HepG2 (cell line): ENCODE results near the gene ADPRM. TPM values are rescaled to one million over a fixed set of nuclear protein-coding genes. Genes with fewer than 3 reads are reported as not detected.
A peak's percentile ranks its signal among the peaks of the same experiment; 100 is the strongest.

ENCODE experiments used
- CHCHD3 ChIP-seq: sonication (generic); formaldehyde crosslinking; IDR thresholded peaks from 2 replicates; pipeline ENCODE4 v1.8.0; 2022; ENCODE audit warnings: mild to moderate bottlenecking, missing genetic modification reagents, moderate library complexity
- DR1 ChIP-seq: sonication (generic); formaldehyde crosslinking; IDR thresholded peaks from 2 replicates; pipeline ENCODE4 v1.8.0; 2021; ENCODE audit warnings: mild to moderate bottlenecking, missing genetic modification reagents, inconsistent platforms
- ELF3 ChIP-seq: IDR thresholded peaks from 2 replicates; pipeline ENCODE4 v1.6.1; 2016; ENCODE audit warnings: missing genetic modification reagents, missing compliant biosample characterization
- HDAC2 ChIP-seq: sonication (generic); formaldehyde crosslinking; IDR thresholded peaks from 2 replicates; pipeline ENCODE4 v1.4.0; 2020; ENCODE audit warnings: missing genetic modification reagents
- HIC2 ChIP-seq: sonication (generic); formaldehyde crosslinking; IDR thresholded peaks from 2 replicates; pipeline ENCODE4 v1.9.0; 2022; ENCODE audit warnings: low read depth, missing genetic modification reagents
- KAT7 ChIP-seq: IDR thresholded peaks from 2 replicates; pipeline ENCODE4 v1.6.1; 2018; ENCODE audit warnings: borderline replicate concordance, missing compliant biosample characterization
- KDM5B ChIP-seq: sonication (generic); formaldehyde crosslinking; IDR thresholded peaks from 2 replicates; pipeline ENCODE4 v1.4.0; 2020; ENCODE audit warnings: missing genetic modification reagents, mild to moderate bottlenecking, borderline replicate concordance
- MAZ ChIP-seq, 2 experiments: sonication (generic) in 1 of 2; formaldehyde crosslinking in 1 of 2; IDR thresholded peaks; 2 replicates each; pipeline versions ENCODE4 v1.5.0 to v1.6.1; 2012 to 2020; ENCODE audit warnings: low read depth in 2 of 2, mild to moderate bottlenecking in 2 of 2, borderline replicate concordance in 1 of 2, improper control_type of control experiment in 1 of 2, low read length in 1 of 2, missing genetic modification reagents in 1 of 2, moderate library complexity in 1 of 2
- PHF8 ChIP-seq: sonication (generic); formaldehyde crosslinking; IDR thresholded peaks from 2 replicates; pipeline ENCODE4 v1.5.0; 2020; ENCODE audit warnings: missing genetic modification reagents
- SMC3 ChIP-seq: IDR thresholded peaks from 2 replicates; pipeline ENCODE4 v1.6.1; 2011; ENCODE audit warnings: low read length, improper control_type of control experiment
- TBP ChIP-seq: sonication (generic); formaldehyde crosslinking; IDR thresholded peaks from 2 replicates; pipeline ENCODE4 v1.5.0; 2020; ENCODE audit warnings: missing genetic modification reagents
- THAP7 ChIP-seq: sonication (generic); formaldehyde crosslinking; IDR thresholded peaks from 2 replicates; pipeline ENCODE4 v1.8.1; 2023; ENCODE audit warnings: mild to moderate bottlenecking, missing genetic modification reagents
- U2AF1 ChIP-seq: fragments of 200-400 bp; formaldehyde crosslinking; optimal IDR thresholded peaks from 2 replicates; pipeline ENCODE3; 2017; ENCODE audit warnings: mild to moderate bottlenecking, low read depth, low read length
- XRCC5 ChIP-seq: fragments of 200-400 bp; formaldehyde crosslinking; optimal IDR thresholded peaks from 2 replicates; pipeline ENCODE3; 2017; ENCODE audit warnings: mild to moderate bottlenecking, low read length
- ZKSCAN5 ChIP-seq: sonication (generic); formaldehyde crosslinking; IDR thresholded peaks from 2 replicates; pipeline ENCODE4 v1.5.1; 2020; ENCODE audit warnings: mild to moderate bottlenecking, missing genetic modification reagents
- ZNF207 ChIP-seq: fragments of 450-650 bp; IDR thresholded peaks from 2 replicates; pipeline ENCODE4 v1.6.1; 2016; ENCODE audit warnings: antibody characterized with exemption, borderline replicate concordance
- ZNF253 ChIP-seq: sonication (generic); formaldehyde crosslinking; IDR thresholded peaks from 2 replicates; pipeline ENCODE4 v1.8.0; 2022; ENCODE audit warnings: mild to moderate bottlenecking, missing genetic modification reagents, borderline replicate concordance
- ZNF282 ChIP-seq: fragments of 450-650 bp; IDR thresholded peaks from 2 replicates; pipeline ENCODE4 v1.6.1; 2018; ENCODE audit not compliant: partially characterized antibody
- ZNF317 ChIP-seq: sonication (generic); formaldehyde crosslinking; IDR thresholded peaks from 2 replicates; pipeline ENCODE4 v1.5.0; 2020; ENCODE audit warnings: mild to moderate bottlenecking, missing genetic modification reagents
- ZNF564 ChIP-seq: sonication (generic); formaldehyde crosslinking; IDR thresholded peaks from 2 replicates; pipeline ENCODE4 v1.8.1; 2023; ENCODE audit warnings: mild to moderate bottlenecking, missing genetic modification reagents
- ZNF780A ChIP-seq: sonication (generic); formaldehyde crosslinking; IDR thresholded peaks from 2 replicates; pipeline ENCODE4 v1.8.0; 2022; ENCODE audit warnings: mild to moderate bottlenecking, missing genetic modification reagents, moderate library complexity
- ZNF83 ChIP-seq: sonication (generic); formaldehyde crosslinking; IDR thresholded peaks from 2 replicates; pipeline ENCODE4 v1.4.0; 2020; ENCODE audit warnings: missing genetic modification reagents, mild to moderate bottlenecking, borderline replicate concordance
- ZNF879 ChIP-seq: sonication (generic); formaldehyde crosslinking; IDR thresholded peaks from 2 replicates; pipeline ENCODE4 v1.8.1; 2023; ENCODE audit warnings: missing genetic modification reagents
- ZSCAN21 ChIP-seq: sonication (generic); formaldehyde crosslinking; IDR thresholded peaks from 2 replicates; pipeline ENCODE4 v1.8.0; 2022; ENCODE audit warnings: mild to moderate bottlenecking, missing genetic modification reagents, moderate library complexity, borderline replicate concordance
- polyA plus RNA-seq, 8 experiments: library from polyadenylated mRNA; depleted of rRNA in 3 of 8; stranded (reverse) in 7 of 8; unstranded in 1 of 8; fragments of >200 nt; fragmentation: Illumina TruSeq in 4 of 8; extraction: Trizol in 4 of 8; gene quantifications; 2 replicates each; pipeline versions ENCODE4 v1.2.1 to v1.2.3, GENCODE V29; 2011 to 2016; ENCODE audit warnings: low read depth in 4 of 8, missing spikeins in 1 of 8, mixed read lengths in 1 of 8; ENCODE audit not compliant: insufficient read depth in 1 of 8
- total RNA-seq, 5 experiments: library from RNA; depleted of rRNA; stranded (reverse); fragments of >200 nt; fragmentation: Illumina TruSeq; extraction: Trizol; gene quantifications; 2 replicates each; pipeline ENCODE4 v1.2.3, GENCODE V29; 2016; ENCODE audit warnings: low read depth in 1 of 5
- TF ChIP-seq, protein P1 (sequence below): sonication (generic); formaldehyde crosslinking; IDR thresholded peaks from 2 replicates; pipeline ENCODE4 v1.5.0; 2020; ENCODE audit warnings: missing genetic modification reagents
- TF ChIP-seq, protein P2 (sequence below): sonication (generic); formaldehyde crosslinking; IDR thresholded peaks from 2 replicates; pipeline ENCODE4 v1.8.1; 2022; ENCODE audit warnings: low read depth, mild to moderate bottlenecking, missing genetic modification reagents

The ADPRM gene
- total and polyA plus RNA-seq, 2 of the 13 experiments (the other 11 are each of a cell fraction or from before 2014, with no cell fraction given), result 5.6 to 10.8 TPM

DNA sequence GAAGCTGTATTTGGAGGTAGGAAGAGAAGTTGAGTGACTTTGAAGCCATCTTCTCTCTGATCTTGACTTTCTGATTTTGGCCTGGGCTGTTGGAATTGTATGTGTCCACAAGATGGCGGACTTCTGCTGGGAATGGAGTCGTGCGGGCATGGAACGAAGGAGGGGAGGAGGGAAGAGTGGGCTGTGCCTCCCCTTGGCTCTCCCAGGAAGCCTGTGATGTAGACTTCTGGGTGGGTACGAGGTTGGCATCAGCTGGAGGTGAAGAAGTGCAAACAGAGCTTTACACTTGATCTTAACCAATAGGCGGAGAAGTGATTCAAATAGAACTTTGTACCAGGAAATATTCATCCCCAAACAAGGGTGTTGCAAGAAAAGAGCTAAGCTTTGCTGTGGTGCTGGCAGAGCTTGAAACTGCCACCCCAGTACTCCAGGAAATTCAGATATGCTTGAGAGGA is 39.8 kb downstream of the ADPRM start (continued):
- TF ChIP-seq, protein P1, sequence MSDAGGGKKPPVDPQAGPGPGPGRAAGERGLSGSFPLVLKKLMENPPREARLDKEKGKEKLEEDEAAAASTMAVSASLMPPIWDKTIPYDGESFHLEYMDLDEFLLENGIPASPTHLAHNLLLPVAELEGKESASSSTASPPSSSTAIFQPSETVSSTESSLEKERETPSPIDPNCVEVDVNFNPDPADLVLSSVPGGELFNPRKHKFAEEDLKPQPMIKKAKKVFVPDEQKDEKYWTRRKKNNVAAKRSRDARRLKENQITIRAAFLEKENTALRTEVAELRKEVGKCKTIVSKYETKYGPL (CRISPR knock-in tag), result no peak
- TF ChIP-seq ELF3 (CRISPR knock-in tag), result peak; percentile 85
- TF ChIP-seq HIC2 (CRISPR knock-in tag), result peak; percentile 90
- no peak for TF ChIP-seq ZNF879 (CRISPR knock-in tag)
- TF ChIP-seq ZNF83 (CRISPR knock-in tag), result no peak
- TF ChIP-seq CHCHD3 (CRISPR knock-in tag), result no peak
- TF ChIP-seq TBP (CRISPR knock-in tag), result no peak
- TF ChIP-seq ZNF780A (CRISPR knock-in tag), result no peak
- no peak for TF ChIP-seq ZNF317 (CRISPR knock-in tag)
- peak; percentile 90 for TF ChIP-seq SMC3
- TF ChIP-seq THAP7 (CRISPR knock-in tag), result no peak
- peak; percentile 24 for TF ChIP-seq XRCC5
- TF ChIP-seq ZNF564, result peak; percentile 24; the same call in 1 of the 2 replicates
- TF ChIP-seq ZNF207, result no peak
- TF ChIP-seq ZNF253, result no peak
- no peak for TF ChIP-seq ZKSCAN5
- peak; percentile 13; the same call in 1 of the 2 replicates for TF ChIP-seq HDAC2 (CRISPR knock-in tag)
- no peak for TF ChIP-seq ZNF282
- TF ChIP-seq, protein P2, sequence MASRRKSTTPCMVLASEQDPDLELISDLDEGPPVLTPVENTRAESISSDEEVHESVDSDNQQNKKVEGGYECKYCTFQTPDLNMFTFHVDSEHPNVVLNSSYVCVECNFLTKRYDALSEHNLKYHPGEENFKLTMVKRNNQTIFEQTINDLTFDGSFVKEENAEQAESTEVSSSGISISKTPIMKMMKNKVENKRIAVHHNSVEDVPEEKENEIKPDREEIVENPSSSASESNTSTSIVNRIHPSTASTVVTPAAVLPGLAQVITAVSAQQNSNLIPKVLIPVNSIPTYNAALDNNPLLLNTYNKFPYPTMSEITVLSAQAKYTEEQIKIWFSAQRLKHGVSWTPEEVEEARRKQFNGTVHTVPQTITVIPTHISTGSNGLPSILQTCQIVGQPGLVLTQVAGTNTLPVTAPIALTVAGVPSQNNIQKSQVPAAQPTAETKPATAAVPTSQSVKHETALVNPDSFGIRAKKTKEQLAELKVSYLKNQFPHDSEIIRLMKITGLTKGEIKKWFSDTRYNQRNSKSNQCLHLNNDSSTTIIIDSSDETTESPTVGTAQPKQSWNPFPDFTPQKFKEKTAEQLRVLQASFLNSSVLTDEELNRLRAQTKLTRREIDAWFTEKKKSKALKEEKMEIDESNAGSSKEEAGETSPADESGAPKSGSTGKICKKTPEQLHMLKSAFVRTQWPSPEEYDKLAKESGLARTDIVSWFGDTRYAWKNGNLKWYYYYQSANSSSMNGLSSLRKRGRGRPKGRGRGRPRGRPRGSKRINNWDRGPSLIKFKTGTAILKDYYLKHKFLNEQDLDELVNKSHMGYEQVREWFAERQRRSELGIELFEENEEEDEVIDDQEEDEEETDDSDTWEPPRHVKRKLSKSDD (CRISPR knock-in tag), result no peak
- TF ChIP-seq MAZ (IDR thresholded peaks at IDR 0.05; ENCODE audit: borderline replicate concordance, low read depth, low read length), result peak; percentile 10; the same call in 1 of the 2 replicates
- TF ChIP-seq MAZ (CRISPR knock-in tag; IDR thresholded peaks at IDR 0.05; ENCODE audit: low read depth), result no peak; the same call in 1 of the 2 replicates
- TF ChIP-seq PHF8 (CRISPR knock-in tag), result no peak
- TF ChIP-seq KDM5B, result no peak
- TF ChIP-seq ZSCAN21 (CRISPR knock-in tag), result no peak
- no peak for TF ChIP-seq U2AF1
- no peak for TF ChIP-seq KAT7 (CRISPR knock-in tag)
- TF ChIP-seq DR1 (CRISPR knock-in tag), result no peak
